PC-3 (cell line): ENCODE data around the gene POGLUT3. TPM values are rescaled to one million over a fixed set of nuclear protein-coding genes. Genes with fewer than 3 reads are reported as not detected.

Experiments used
- ATAC-seq: fragments of 200-7000 bp; cut with Tn5 transposase; 2 replicates; pipeline ENCODE4 v1.9.1; 2020; ENCODE audit warnings: mild to moderate bottlenecking, moderate library complexity
- BruUV-seq: library from RNA; stranded (reverse); fragments of 400-500 nt; replicated peaks from 2 replicates; lab custom pipeline; 2021; lab: Mats Ljungman, UMichigan
- CTCF ChIA-PET: fragments of 300-600 bp; sonication (Branson Sonifier 250); formaldehyde crosslinking; loops from one replicate; lab custom pipeline; 2022; ENCODE audit warnings: antibody characterized with exemption; lab: Charles Lee
- POLR2A ChIA-PET: fragments of 300-600 bp; sonication (Branson Sonifier 250); formaldehyde crosslinking; loops from one replicate; lab custom pipeline; 2022; ENCODE audit warnings: antibody characterized with exemption; ENCODE audit not compliant: unreplicated experiment; lab: Charles Lee
- DNase-seq: peaks from one replicate; pipeline ENCODE4 v3.0.0-alpha.2; 2015
- H2AFZ ChIP-seq: fragments of 300-600 bp; sonication (generic); 2 replicates; pipeline ENCODE4 v1.6.0; 2016; ENCODE audit warnings: antibody characterized with exemption, low read length
- H3F3A ChIP-seq: fragments of 300-600 bp; sonication (generic); one replicate; pipeline ENCODE4 v1.6.0; 2017; ENCODE audit warnings: antibody characterized with exemption, low read length, control low read depth, mild to moderate bottlenecking; ENCODE audit not compliant: unreplicated experiment
- H3K27ac ChIP-seq: fragments of 300-600 bp; sonication (generic); 2 replicates; pipeline ENCODE4 v1.5.1; 2016; ENCODE audit warnings: mild to moderate bottlenecking, low read length
- H3K27me3 ChIP-seq: fragments of 300-600 bp; sonication (generic); 2 replicates; pipeline ENCODE4 v1.6.1; 2016; ENCODE audit warnings: low read length, mixed read lengths
- H3K36me3 ChIP-seq: fragments of 300-600 bp; sonication (generic); 2 replicates; pipeline ENCODE4 v1.6.1; 2016; ENCODE audit warnings: low read depth, mixed run types, low read length, mixed read lengths
- H3K4me1 ChIP-seq: fragments of 300-600 bp; sonication (generic); 2 replicates; pipeline ENCODE4 v1.5.1; 2016; ENCODE audit warnings: low read length; ENCODE audit not compliant: insufficient read depth
- H3K4me2 ChIP-seq: fragments of 300-600 bp; sonication (generic); 2 replicates; pipeline ENCODE4 v1.6.0; 2016; ENCODE audit warnings: low read length
- H3K4me3 ChIP-seq: fragments of 300-600 bp; sonication (generic); 2 replicates; pipeline ENCODE4 v1.5.1; 2016; ENCODE audit warnings: mild to moderate bottlenecking, low read length, mixed read lengths
- H3K79me2 ChIP-seq: fragments of 300-600 bp; sonication (generic); 2 replicates; pipeline ENCODE4 v1.6.1; 2017; ENCODE audit warnings: low read length, mixed read lengths
- H3K9ac ChIP-seq: fragments of 300-600 bp; sonication (generic); 2 replicates; pipeline ENCODE4 v1.6.0; 2016; ENCODE audit warnings: mild to moderate bottlenecking, low read length
- H3K9me2 ChIP-seq: fragments of 300-600 bp; sonication (generic); replicated peaks from 2 replicates; pipeline ENCODE4 v1.6.1; 2016; ENCODE audit warnings: mixed run types, low read length, mixed read lengths
- H3K9me3 ChIP-seq: fragments of 300-600 bp; sonication (generic); 2 replicates; pipeline ENCODE4 v1.6.1; 2016; ENCODE audit warnings: low read length, mixed read lengths
- H4K20me1 ChIP-seq: fragments of 300-600 bp; sonication (generic); 2 replicates; pipeline ENCODE4 v1.6.1; 2016; ENCODE audit warnings: low read length, mixed read lengths
- CTCF ChIP-seq: fragments of 300-600 bp; sonication (generic); conservative IDR thresholded peaks from 2 replicates; pipeline ENCODE4 v1.5.1; 2017; ENCODE audit warnings: antibody characterized with exemption, low read depth, mild to moderate bottlenecking, low read length
- EZH2 ChIP-seq: fragments of 300-600 bp; sonication (generic); IDR thresholded peaks from one replicate; pipeline ENCODE4 v1.6.1; 2017; ENCODE audit warnings: antibody characterized with exemption, mild to moderate bottlenecking, low read length; ENCODE audit not compliant: unreplicated experiment
- EZH2phosphoT487 ChIP-seq: fragments of 300-600 bp; sonication (generic); IDR thresholded peaks from 2 replicates; pipeline ENCODE4 v1.6.1; 2018; ENCODE audit warnings: mild to moderate bottlenecking, antibody characterized with exemption, low read length, borderline replicate concordance
- intact Hi-C: fragments of 100-400 bp; cut with micrococcal nuclease; formaldehyde crosslinking; loops from 2 replicates; pipeline ENCODE4 v1.9.0; 2023
- total RNA-seq: library from RNA; depleted of rRNA; stranded (reverse); fragments of >200 nt; gene quantifications from 2 replicates; pipeline ENCODE4 v1.2.3, GENCODE V29; 2014

Gene POGLUT3
- total RNA-seq, 1 experiment from 2014 or later: 36.2 TPM

- Histone ChIP-seq H3K4me3 (no peak overlapping the region), H3K4me2 (no peak overlapping the region), H3K27me3 (no peaks in the 10 kb centered on the region), H3K36me3 (peaks cover 9% of the 10 kb centered on the region; the same call in 1 of the 2 replicates), H3K9me3 (no peaks in the 10 kb centered on the region), H4K20me1 (no peaks in the 10 kb centered on the region), H3F3A (no peaks in the 10 kb centered on the region), H2AFZ (no peak overlapping the region), H3K9ac (no peak overlapping the region), H3K4me1 (no peaks in the 10 kb centered on the region), H3K9me2 (no peaks in the 10 kb centered on the region), H3K27ac (no peak overlapping the region), H3K79me2 (no peaks in the 10 kb centered on the region)
- DNase-seq: no peak
- BruUV-seq: no TSS peak
- ATAC-seq: no peak
- ChIA-PET POLR2A (no interaction called here), CTCF (no interaction called here)
- no peak for TF ChIP-seq EZH2
- no peak for TF ChIP-seq EZH2phosphoT487
- TF ChIP-seq CTCF: no peak
- intact Hi-C loops: no loop called here
These were observed 36.2 kb upstream of the POGLUT3 start for GRCh38 chr11:108534274-108534882.

GRCh38 chr11:108530426-108530825, 32.2 kb upstream of the POGLUT3 start:
- CTCF ChIA-PET: no interaction called here
- BruUV-seq: no TSS peak
- ATAC-seq: no peak

More at GRCh38 chr11:108530426-108530825, 32.2 kb upstream of the POGLUT3 start:
- no peak overlapping the region for H3K4me2 ChIP-seq
- DNase-seq: no peak
- no peaks in the 10 kb centered on the region for H3F3A ChIP-seq
- no peaks in the 10 kb centered on the region for H3K9me2 ChIP-seq
- POLR2A ChIA-PET: no interaction called here
- no peak overlapping the region for H3K27ac ChIP-seq
- no peak overlapping the region for H2AFZ ChIP-seq
- no peak overlapping the region for H3K4me3 ChIP-seq
- H3K27me3 ChIP-seq: no peaks in the 10 kb centered on the region
- no peaks in the 10 kb centered on the region for H3K9me3 ChIP-seq
- intact Hi-C loops: no loop called here
- H3K9ac ChIP-seq: no peak overlapping the region
- H3K36me3 ChIP-seq: peaks cover 9% of the 10 kb centered on the region
- no peaks in the 10 kb centered on the region for H3K79me2 ChIP-seq
- no peak for TF ChIP-seq CTCF
- no peak for TF ChIP-seq EZH2
- no peak for TF ChIP-seq EZH2phosphoT487
- H4K20me1 ChIP-seq: no peaks in the 10 kb centered on the region
- H3K4me1 ChIP-seq: no peaks in the 10 kb centered on the region
